DLD1 (cell line): Measurements from ENCODE around the gene PPIP5K1.
"Not testable (repeated sequence)": the region's sequence is repeated elsewhere in the genome, so short reads cannot be mapped to it uniquely, and the experiment has no call there.

ENCODE experiments used
- in situ Hi-C: cut with HindIII; loops from 2 replicates; pipeline ENCODE4 v1.10.0; 2017; ENCODE audit warnings: low sequenced_read_pairs

PPIP5K1 gene

GRCh38 chr15:43547539-43547938, 42.5 kb downstream of the PPIP5K1 start:
- in situ Hi-C loops: no loop called here

DNA sequence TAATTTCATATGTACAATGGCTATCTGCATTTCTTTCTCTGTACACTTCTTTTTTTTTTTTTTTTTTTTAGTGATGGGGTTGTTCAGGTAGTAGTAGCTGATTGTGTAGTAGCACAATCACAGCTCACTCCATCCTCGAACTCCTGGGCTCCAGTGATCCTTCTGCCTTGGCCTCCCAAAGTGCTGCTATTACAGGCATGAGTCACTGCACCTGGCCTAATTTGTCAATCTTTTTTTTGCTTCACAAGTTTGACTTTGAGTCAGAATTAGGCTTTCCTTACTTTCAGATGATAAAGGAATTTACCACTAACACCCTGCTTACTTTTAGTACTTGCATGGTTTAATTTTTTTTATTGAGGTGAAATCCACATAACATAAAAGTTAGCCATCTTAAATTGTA, 44.6 kb downstream of the PPIP5K1 start:
- in situ Hi-C loops: no loop called here

- in situ Hi-C loops: no loop called here
These were observed 45.7 kb downstream of the PPIP5K1 start for GRCh38 chr15:43544266-43544665.

DNA sequence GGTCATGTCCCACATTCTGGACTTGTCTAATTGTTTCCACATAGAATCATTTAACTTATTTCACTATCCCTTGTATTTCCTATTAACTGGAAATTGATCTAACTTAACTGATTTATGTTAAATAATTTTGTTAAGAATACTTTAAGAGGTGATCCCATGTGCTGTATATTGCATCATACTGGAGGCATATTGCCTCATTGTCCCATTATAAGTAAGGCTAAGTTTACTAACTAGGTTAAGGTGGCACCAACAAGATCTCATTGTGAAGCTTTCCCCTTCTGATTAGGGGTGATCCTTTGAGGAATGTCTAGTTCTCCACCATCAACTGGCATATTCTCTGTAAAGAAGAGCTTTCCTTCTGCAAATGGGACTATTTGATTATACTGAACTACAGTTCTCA, 48.2 kb downstream of the PPIP5K1 start:
- in situ Hi-C loops: no loop called here

- in situ Hi-C loops: no loop called here
These were observed 51.9 kb downstream of the PPIP5K1 start for GRCh38 chr15:43538091-43538490.

- in situ Hi-C loops: no loop called here
These were observed 55.1 kb downstream of the PPIP5K1 start for GRCh38 chr15:43534897-43535296.

- in situ Hi-C loops: not testable (repeated sequence)
These were observed 57.2 kb downstream of the PPIP5K1 start for GRCh38 chr15:43532826-43533225.

GRCh38 chr15:43531018-43531670, 58.9 kb downstream of the PPIP5K1 start:
- in situ Hi-C loops: no loop called here

DNA sequence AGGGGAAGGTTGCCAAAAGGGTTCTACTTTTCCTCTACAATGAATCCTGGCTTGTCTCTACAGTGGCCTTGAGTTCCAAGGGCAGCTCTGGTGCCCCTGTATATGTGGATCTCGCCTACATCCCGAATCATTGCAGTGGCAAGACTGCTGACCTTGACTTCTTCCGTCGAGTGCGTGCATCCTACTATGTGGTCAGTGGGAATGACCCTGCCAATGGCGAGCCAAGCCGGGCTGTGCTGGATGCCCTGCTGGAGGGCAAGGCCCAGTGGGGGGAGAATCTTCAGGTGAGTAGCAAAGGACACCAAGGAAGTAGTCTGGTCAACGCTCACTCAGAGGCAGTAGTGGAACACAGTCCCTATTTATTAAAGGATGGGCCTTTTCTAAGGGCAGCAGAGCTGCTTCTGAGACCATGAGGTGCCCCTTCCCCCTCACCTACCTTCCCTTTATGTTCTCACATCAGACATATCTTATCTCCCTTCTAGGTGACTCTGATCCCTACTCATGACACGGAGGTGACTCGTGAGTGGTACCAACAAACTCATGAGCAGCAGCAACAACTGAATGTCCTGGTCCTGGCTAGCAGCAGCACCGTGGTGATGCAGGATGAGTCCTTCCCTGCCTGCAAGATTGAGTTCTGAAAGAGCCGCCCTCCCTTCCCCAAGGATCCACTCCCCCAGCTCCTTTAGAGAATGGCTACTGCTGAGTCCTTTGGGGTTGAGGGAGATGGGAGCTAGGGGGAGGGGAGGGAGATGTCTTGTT, 60.2 kb downstream of the PPIP5K1 start:
- in situ Hi-C loops: no loop called here

- in situ Hi-C loops: no loop called here
These were observed 60.9 kb downstream of the PPIP5K1 start for GRCh38 chr15:43529141-43529540.

GRCh38 chr15:43528542-43529007, 61.4 kb downstream of the PPIP5K1 start:
- in situ Hi-C loops: no loop called here

DNA sequence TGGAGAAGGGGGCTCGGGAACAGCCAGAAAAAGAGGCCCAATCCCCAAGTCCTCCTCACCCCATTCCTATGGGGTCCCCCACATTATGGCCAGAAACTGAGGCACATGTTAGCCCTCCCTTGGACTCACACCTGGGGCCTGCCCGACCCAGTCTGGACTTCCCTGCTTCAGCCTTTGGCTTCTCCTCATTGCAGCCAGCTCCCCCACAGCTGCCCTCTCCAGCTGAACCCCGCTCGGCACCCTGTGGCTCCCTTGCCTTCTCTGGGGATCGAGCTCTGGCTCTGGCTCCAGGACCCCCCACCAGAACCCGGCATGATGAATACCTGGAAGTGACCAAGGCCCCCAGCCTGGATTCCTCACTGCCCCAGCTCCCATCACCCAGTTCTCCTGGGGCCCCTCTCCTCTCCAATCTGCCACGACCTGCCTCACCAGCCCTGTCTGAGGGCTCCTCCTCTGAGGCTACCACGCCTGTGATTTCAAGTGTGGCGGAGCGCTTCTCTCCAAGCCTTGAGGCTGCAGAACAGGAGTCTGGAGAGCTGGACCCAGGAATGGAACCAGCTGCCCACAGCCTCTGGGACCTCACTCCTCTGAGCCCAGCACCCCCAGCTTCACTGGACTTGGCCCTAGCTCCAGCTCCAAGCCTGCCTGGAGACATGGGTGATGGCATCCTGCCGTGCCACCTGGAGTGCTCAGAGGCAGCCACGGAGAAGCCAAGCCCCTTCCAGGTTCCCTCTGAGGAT, 62.0 kb downstream of the PPIP5K1 start:
- in situ Hi-C loops: no loop called here

DNA sequence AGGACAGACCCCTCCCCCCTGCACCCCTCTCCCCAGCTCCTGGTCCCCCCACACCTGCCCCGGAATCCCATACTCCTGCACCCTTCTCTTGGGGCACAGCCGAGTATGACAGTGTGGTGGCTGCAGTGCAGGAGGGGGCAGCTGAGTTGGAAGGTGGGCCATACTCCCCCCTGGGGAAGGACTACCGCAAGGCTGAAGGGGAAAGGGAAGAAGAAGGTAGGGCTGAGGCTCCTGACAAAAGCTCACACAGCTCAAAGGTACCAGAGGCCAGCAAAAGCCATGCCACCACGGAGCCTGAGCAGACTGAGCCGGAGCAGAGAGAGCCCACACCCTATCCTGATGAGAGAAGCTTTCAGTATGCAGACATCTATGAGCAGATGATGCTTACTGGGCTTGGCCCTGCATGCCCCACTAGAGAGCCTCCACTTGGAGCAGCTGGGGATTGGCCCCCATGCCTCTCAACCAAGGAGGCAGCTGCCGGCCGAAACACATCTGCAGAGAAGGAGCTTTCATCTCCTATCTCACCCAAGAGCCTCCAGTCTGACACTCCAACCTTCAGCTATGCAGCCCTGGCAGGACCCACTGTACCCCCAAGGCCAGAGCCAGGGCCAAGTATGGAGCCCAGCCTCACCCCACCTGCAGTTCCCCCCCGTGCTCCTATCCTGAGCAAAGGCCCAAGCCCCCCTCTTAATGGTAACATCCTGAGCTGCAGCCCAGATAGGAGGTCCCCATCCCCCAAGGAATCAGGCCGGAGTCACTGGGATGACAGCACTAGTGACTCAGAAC, 62.8 kb downstream of the PPIP5K1 start:
- in situ Hi-C loops: no loop called here

- in situ Hi-C loops: no loop called here
These were observed 63.6 kb downstream of the PPIP5K1 start for GRCh38 chr15:43526261-43526930.

DNA sequence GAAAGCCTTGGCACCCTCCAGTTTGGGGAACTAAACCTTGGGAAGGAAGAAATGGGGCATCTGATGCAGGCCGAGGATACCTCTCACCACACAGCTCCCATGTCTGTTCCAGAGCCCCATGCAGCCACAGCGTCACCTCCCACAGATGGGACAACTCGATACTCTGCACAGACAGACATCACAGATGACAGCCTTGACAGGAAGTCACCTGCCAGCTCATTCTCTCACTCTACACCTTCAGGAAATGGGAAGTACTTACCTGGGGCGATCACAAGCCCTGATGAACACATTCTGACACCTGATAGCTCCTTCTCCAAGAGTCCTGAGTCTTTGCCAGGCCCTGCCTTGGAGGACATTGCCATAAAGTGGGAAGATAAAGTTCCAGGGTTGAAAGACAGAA, 64.9 kb downstream of the PPIP5K1 start:
- in situ Hi-C loops: no loop called here

DNA sequence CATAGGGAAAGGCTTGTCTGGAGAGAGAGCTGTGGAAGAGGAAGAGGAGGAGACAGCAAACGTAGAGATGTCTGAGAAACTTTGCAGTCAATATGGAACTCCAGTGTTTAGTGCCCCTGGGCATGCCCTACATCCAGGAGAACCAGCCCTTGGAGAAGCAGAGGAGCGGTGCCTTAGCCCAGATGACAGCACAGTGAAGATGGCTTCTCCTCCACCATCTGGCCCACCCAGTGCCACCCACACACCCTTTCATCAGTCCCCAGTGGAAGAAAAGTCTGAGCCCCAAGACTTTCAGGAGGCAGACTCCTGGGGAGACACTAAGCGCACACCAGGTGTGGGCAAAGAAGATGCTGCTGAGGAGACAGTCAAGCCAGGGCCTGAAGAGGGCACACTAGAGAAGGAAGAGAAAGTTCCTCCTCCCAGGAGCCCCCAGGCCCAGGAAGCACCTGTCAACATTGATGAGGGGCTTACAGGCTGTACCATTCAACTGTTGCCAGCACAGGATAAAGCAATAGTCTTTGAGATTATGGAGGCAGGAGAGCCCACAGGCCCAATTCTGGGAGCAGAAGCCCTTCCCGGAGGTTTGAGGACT, 65.7 kb downstream of the PPIP5K1 start:
- in situ Hi-C loops: no loop called here

DNA sequence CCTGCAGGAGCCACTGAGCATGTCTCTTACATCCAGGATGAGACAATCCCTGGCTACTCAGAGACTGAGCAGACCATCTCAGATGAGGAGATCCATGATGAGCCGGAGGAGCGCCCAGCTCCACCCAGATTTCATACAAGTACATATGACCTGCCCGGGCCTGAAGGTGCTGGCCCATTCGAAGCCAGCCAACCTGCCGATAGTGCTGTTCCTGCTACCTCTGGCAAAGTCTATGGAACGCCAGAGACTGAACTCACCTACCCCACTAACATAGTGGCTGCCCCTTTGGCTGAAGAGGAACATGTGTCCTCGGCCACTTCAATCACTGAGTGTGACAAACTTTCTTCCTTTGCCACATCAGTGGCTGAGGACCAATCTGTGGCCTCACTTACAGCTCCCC, 66.4 kb downstream of the PPIP5K1 start:
- in situ Hi-C loops: no loop called here

GRCh38 chr15:43522247-43522646, 67.8 kb downstream of the PPIP5K1 start:
- in situ Hi-C loops: no loop called here

- in situ Hi-C loops: no loop called here
These were observed 68.6 kb downstream of the PPIP5K1 start for GRCh38 chr15:43521419-43521818.

DNA sequence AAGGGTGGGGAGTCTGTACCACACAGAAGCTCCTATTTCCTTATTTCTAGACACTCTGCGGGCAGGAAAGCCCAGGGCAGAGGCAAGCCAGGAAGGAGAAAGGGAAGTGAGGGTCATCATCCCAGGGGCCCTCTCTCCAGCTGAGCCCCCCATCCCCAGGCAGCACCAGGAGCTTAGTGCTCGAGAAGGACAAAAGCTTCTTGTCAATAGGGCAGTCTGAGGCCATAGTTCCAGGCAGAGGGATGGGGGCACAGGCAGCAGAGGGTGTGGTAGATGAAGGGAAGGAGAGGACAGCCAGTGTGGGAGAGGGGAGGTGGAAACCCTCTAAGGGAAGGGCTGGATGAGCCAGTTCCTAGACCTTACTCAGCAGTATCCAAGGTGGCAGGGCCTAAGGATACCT, 69.9 kb downstream of the PPIP5K1 start:
- in situ Hi-C loops: no loop called here
